Left ventricle myocardium superior (tissue), 1 donor: ENCODE data around the gene DNAJC15. TPM values are rescaled to one million over a fixed set of nuclear protein-coding genes. Genes with fewer than 3 reads are reported as not detected.
"Not testable (repeated sequence)": the region's sequence is repeated elsewhere in the genome, so short reads cannot be mapped to it uniquely, and the experiment has no call there.

ENCODE experiments used
- ATAC-seq: fragments of 200-7000 bp; cut with Tn5 transposase; one replicate; pipeline ENCODE4 v1.9.1; 2020; ENCODE audit warnings: mild to moderate bottlenecking, moderate library complexity
- DNase-seq: peaks from one replicate; pipeline ENCODE4 v3.0.0-alpha.2; 2020
- intact Hi-C: fragments of 100-400 bp; cut with micrococcal nuclease; formaldehyde crosslinking; loops from one replicate; pipeline ENCODE4 v1.11.0; 2022
- total RNA-seq: library from RNA; stranded (reverse); fragmentation: NEBNext Ultra II Directional; extraction: Animal tissue kit (Norgen Biotek cat#: 25700); gene quantifications from one replicate; pipeline ENCODE4 v1.2.1, GENCODE V29; 2021
- donor health status: DM: no; HTN: yes; CAD: no; lungs with severe emphysema.

DNAJC15 gene
- total RNA-seq, 1 donor from 2014 or later: 26.6 TPM

DNA sequence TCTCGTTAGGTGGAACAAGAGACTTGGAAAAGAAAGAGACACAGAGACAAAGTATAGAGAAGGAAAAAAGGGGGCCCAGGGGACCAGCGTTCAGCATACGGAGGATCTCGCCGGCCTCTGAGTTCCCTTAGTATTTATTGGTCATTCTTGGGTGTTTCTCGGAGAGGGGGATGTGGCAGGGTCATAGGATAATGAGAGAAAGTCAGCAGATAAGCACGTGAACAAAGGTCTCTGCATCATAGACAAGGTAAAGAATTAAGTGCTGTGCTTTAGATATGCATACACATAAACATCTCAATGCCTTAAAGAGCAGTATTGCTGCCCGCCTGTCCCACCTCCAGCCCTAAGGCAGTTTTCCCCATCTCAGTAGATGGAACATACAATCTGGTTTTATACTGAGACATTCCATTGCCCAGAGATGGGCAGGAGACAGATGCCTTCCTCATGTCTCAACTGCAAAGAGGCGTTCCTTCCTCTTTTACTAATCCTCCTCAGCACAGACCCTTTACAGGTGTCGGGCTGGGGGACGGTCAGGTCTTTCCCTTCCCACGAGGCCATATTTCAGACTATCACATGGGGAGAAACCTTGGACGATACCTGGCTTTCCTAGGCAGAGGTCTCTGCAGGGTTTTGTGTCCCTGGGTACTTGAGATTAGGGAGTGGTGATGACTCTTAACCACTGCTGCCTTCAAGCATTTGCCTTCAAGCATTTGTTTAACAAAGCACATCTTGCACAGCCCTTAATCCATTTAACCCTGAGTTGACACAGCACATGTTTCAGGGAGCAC lies 17.4 kb downstream of the DNAJC15 start:
- intact Hi-C loops, ATAC-seq, DNase-seq: not testable (repeated sequence)

DNA sequence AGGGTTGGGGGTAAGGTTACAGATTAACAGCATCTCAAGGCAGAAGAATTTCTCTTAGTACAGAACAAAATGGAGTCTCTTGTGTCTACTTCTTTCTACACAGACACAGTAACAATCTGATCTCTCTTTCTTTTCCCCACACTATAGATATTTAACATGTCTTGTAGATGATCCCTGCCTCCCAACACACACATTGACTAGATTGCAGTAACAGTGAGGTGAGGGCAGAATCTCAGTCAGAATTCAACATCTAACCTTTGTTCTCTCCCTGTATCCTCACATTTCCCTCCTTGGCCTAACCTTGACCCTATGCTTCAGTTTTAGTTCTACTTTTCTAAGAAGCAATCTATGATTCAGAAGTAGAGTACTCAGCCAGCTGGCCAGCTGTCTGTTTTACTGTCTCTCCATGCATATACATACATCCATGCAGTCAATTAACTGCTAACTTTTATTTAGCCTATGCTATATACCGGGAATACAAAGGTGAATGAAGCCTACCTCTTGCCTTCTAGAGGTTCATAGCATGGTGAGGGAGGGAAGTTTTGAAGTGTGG lies 18.1 kb downstream of the DNAJC15 start:
- ATAC-seq (no peak), DNase-seq (no peak)
- intact Hi-C loops: no loop called here

DNA sequence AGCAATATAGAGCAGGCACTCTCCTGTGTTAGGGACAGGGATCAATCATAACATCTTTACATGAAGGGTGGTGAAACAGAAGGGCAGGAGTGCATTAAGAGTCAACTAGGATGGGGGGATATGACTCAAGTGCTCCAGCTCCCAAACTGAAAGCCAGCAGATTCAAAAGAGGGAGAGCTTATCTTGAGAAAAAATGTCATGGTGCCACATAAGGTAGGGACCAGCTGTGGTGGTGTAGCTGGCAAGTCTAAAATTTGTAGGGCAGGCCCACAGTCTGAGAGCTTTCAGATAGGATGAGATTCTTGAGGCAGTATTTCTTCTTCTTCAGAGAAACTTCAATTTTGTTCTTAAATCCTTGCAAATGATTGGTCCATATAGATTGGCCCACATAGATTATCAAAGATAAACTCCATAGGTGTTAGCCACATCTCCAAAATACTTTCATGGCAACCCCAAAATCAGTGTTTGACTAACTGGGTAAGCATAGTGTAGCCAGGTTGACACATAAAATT lies 19.1 kb downstream of the DNAJC15 start:
- DNase-seq (no peak), ATAC-seq (peak; percentile 13)
- intact Hi-C loops: no loop called here

DNA sequence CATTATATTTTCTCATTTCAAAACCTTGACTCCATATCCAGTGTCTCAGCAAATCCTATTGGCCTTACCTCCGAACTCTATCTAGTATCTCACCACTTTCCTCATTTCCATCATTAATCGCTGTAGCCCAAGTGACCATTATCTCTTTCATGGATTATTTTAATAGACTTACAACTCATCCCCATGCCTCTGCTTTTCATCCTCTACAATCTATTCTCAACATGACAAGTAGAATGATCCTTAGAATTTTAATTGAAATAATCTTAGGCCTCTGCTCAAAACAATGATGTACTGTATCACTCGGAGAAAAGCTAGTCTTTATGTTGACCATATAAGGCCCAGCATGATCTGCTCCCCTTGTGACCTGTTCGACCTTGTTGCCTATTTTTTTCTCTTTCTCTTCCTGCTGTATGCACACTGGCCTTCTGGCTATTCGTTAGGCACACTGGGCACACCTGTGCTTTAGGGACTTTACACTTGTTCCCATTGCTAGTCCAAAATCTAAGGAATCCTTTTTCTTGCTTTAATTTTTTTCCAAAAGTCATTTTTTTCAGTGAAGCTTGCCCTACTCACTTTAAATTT lies 21.4 kb downstream of the DNAJC15 start:
- ATAC-seq: no peak
- intact Hi-C loops: no loop called here
- no peak for DNase-seq

DNA sequence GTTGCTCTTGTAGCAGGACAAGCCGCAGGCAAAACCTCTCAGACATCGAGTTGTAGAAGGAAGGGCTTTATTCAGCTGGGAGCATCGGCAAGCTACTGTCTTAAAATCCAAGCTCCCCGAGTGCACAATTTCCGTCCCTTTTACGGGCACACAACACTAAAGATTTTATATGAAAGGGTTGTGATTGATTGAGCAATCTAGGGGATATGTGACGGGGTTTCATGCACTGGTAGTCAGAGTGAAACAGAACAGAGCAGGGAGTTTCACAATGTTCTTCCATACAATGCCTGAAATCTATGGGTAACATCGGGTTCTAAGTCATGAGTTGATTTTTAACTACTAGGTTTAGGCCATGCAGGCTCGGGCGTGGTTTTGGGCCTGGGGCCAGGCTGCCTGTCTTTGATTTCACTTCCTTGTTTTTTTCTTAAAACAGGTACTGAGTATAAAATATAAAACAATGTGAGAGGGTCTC lies 22.0 kb downstream of the DNAJC15 start:
- intact Hi-C loops, ATAC-seq: not testable (repeated sequence)
- peak; percentile 56 for DNase-seq

DNA sequence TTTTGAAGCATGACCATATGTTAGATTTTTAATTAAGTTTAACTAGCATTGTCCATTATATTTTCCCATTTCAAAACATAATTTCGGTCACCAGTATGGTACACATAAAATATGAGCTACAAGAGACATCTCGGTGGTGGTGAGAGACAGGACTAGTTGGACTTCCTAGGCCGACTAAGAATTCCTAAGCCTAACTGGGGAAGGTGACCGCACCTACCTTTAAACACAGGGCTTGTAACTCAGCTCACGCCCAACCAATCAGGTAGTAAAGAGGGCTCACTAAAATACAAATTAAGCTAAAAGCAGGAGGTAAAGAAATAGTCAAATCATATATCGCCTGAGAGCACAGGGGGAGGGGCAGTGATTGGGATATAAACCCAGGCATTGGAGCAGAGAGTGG lies 22.9 kb downstream of the DNAJC15 start:
- ATAC-seq (no peak), DNase-seq (no peak)
- intact Hi-C loops: no loop called here

DNA sequence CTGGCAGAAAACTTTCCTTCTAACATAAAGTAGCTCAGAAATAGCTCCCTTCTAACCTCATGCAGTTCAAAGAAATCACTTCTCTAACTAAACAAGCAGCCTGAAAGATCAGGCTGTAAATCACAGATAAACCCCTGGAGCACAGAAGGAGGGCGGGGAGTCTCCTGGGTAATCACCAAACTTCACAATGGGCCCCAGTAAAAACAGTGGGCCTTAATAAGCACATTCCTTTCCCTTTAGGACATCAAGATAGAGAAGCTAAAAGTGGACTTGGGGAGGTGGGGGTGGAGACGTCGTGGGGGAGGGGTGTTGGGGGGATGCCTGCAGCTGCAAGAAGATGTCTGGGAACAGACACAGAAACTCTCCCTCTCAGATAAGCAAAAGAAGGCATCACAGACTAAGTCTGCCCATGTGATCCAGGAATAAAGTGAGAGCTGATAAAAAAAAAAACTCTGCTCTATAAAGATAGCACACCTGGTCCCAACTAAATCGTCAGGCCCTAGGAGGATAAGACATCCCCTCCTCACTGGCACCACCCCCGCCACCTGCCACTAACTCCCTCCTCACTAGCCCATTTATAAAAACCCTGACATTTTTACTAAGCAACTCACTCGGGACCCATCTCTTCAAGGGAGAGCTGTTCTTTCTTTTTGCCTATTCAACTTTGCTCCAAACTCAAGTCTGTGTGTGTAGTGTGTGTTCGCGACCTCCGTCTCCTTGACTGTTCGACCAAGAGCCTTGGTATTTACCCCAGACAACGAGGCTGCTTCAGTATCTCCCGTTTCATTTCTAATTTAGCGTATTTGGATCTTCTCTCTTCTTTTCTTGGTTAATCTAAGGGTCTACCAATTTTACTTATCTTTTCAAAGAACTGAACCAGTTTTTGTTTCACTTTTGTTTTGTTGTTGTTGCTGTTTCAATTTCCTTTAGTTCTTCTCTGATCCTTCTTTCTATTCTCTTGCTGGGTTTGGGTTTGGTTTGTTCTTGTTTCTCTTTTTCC lies 31.7 kb downstream of the DNAJC15 start:
- DNase-seq (no peak), ATAC-seq (peak; percentile 77)
- intact Hi-C loops: no loop called here

DNA sequence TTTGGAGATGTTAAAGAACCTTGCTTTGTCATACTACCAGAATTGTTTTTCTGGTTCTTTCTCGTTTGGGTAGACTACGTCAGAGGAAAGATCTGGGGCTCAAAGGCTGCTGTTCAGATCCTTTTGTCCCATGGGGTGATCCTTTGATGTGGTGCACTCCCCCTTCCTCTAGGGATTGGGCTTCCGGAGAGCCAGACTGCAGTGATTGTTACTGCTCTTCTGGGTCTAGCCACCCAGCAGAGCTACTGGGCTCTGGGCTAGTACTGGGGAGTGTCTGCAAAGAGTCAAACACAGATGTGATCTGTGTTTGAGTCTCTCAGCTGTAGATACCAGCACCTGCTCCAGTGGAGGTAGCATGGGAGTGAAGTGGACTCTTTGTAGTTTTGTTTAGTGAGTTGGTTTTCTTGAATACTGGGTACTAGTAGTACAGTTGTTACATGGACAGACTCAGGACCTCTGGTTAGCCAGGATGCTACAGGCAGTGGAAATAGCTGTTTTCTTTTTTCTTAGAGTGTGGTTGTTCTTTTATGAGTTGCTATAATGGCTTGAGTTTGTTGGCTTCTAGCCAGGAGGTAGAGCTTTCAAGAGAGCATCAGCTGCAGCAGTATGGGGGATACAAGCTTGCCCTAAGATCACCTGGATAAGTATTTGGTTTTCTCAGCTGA lies 34.4 kb downstream of the DNAJC15 start:
- DNase-seq (no peak), ATAC-seq (peak; percentile 15)
- intact Hi-C loops: no loop called here

DNA sequence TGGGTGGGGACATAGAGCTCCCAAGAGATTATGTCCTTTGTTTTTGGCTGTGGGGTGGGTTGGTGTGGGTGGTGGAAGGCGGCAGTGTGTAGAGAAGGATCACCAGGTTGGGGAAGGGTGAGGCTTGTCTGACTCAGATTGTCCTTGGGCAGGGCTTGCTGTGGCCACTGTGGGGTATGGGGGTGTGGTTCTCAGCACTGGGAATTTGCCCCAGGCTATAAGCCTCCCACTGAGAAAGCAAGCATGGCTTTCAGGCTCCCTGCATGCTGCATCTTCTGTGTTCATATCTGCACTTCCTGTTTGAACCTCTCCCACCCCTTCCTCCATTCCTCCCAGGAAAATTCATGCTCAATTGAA lies 34.9 kb downstream of the DNAJC15 start:
- ATAC-seq (peak; percentile 44), DNase-seq (no peak)
- intact Hi-C loops: no loop called here

DNA sequence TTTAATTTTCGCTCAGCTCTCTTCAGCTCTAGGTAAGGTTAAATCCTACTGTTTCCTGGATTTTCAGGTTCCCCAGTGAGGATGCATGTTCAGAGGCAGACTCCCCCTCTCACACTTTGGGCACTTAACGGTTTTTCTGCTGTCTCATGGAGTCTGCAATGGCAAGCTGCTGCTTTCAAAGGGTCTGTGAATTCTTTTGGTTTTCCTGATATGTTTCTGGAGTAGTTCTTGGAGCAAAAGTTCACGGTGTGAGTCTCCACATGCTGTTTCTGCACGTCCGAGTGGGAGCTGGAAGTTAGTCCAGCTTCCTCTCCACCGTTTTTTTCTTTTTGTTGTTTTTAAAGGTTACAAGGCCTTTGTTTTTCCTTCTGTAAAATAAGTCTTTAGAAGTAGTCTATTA lies 35.4 kb downstream of the DNAJC15 start:
- ATAC-seq: no peak
- intact Hi-C loops: no loop called here
- no peak for DNase-seq

DNA sequence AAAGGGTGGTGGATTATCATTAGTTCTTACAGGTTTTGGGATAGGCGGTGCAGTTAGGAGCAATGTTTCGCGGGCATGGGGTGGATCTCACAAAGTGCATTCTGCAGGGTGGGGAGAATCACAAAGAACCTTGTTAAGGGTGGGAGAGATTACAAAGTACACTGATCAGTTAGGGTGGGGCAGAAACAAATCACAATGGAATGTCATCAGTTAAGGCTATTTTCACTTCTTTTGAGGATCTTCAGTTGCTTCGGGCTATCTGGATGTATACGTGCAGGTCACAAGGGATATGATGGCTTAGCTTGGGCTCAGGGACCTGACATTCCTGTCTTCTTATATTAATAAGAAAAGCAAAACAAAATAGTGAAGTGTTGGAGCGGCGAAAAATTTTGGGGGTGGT lies 36.4 kb downstream of the DNAJC15 start:
- intact Hi-C loops, DNase-seq, ATAC-seq: not testable (repeated sequence)

DNA sequence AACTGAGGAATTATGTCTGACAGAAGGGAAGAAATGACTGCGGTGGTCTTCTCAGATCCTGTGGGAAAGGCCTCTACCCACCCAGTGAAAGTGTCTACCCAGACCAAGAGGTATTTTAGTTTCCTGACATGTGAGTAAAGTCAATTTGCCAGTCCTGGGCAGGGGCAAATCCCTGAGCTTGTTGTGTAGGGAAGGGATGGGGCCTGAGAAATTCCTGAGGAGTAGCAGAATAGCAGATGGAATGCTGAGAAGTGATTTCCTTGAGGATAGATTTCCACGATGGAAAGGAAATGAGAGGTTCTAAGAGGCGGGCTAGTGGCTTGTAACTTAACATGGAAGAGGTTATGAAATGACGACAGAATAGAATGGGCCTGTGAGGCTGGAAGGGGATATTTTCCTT lies 37.4 kb downstream of the DNAJC15 start:
- intact Hi-C loops, DNase-seq, ATAC-seq: not testable (repeated sequence)

DNA sequence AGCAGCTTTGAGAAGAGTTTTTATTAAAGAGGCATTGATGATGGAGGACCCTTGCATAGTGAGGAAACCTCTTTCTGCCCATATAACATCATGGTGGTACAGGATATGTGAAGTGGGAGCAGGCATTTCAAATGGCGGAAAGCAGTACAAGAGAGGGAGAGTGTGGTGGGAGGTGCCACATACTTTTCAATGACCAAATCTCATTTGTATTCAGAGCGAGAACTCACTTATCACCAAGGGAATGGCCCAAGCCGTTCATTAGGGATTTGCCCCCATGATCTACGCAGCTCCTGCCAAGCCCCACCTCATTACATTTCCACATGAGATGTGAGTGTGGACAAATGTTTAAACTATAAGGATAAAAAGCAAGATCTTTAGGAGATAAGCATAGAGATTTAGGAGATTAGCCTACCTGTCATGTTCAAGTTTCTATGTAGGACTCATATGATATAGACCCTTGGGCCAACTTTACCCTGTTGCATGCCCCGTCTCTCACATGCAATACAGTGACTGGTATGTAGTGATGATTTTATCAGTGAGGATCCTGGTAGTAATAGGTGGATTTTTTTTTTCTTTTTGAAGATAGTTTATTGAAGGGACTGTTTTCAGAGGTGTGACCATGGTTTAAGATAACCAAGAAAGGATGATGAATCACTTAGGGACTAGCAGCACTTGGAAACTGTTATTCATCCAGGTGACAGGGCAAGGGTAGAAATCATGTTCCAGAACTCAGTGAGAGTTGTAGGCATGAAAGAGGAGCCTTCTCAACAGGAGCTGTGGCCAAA lies 38.3 kb downstream of the DNAJC15 start:
- no peak for DNase-seq
- ATAC-seq: no peak
- intact Hi-C loops: no loop called here

DNA sequence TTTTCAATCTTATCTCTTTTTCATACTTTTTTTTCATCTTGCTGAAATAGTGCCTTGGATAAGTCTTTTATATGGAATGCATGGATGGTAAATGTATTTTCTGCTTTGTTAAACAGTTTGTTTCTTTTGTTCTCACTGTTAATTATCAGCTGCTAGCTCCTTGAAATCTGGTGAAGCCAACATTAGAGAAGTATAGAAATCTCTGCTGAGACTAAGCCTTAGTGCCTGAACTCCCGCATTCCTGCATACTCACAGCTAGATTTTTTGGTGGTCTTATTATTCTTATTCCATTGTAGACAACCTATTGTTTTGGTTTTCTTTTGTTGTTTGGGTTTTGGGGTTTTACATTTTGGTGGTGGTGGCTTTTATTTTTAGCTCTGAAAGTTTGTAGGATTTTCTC lies 48.4 kb downstream of the DNAJC15 start:
- ATAC-seq (no peak), DNase-seq (no peak)
- intact Hi-C loops: no loop called here

DNA sequence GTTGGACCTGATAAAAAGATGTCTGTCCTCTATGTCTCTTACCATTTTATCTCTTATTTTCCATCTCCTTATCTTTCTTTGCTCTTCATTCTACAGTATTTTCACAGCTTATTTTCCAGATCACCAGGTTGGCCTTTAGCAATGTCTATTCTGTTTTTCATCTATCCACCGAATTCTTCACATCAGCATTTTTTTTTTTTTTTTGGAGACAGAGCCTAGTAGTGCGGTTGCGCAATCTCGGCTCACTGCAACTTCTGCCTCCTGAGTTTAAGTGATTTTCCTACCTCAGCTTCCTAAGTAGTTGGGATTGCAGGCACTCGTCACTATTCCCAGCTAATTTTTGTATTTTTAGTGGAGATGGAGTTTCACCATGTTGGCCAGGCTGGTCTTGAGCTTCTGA lies 49.0 kb downstream of the DNAJC15 start:
- intact Hi-C loops: no loop called here
- ATAC-seq (peak; percentile 20), DNase-seq (peak; percentile 74)

DNA sequence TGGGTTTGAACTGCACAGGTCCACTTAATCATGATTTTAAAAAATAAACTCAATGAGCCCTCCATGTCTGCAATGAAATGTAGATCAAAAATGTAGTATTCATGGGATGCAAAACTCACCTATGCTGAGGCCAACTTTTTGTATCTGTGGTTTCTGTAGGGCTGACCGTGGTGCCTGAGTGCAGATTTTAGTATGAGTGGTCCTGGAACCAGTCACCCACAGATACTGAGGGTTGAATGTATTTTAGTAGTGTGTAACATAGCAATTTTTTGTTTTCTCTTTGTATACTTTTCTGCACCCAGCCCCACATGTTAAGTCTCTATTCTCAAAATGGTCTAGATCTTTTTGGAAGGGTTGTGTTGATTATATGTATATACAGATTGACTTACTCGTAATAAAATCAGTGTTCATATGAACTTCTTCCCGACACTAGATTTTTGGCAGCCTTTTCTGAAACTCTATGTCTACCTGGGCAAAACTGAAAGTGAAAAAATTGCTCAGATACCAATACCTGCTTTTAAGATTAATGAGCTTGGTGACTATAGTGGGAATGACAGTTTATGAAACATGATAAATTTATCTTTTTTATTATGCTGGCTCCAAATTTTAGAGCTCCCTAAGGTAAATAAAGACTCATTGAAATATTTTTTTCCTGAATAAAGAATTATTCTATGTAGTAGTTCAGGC lies 51.6 kb downstream of the DNAJC15 start:
- ATAC-seq: no peak
- intact Hi-C loops: no loop called here
- DNase-seq: no peak

DNA sequence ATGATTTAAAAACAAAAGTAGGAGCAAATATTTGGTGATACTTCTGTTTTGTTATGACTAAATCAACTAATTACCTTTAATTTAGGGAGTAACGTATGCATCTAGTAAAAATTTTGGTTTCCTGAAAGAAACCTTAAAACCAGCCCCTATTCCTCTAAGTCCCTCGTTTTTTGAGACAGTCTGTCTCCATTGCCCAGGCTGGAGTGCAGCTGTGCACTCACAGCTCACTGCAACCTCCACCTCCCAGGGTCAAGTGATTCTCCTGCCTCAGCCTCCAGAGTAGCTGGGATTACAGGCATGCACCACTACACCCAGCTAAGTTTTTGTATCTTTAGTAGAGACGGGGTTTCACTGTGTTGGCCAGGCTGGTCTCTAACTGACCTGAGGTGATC lies 52.1 kb downstream of the DNAJC15 start:
- ATAC-seq, intact Hi-C loops, DNase-seq: not testable (repeated sequence)
